HG03457 (cell line): ENCODE measurements around the gene RADIL.

Source experiments
- ATAC-seq: cut with Tn5 transposase; IDR thresholded peaks from one replicate; pipeline ENCODE4 v1.9.1; 2021; ENCODE audit warnings: moderate number of reproducible peaks; ENCODE audit not compliant: unreplicated experiment

Gene RADIL

GRCh38 chr7:4882169-4883032, 1.1 kb downstream of the RADIL start:
- ATAC-seq: no peak

DNA sequence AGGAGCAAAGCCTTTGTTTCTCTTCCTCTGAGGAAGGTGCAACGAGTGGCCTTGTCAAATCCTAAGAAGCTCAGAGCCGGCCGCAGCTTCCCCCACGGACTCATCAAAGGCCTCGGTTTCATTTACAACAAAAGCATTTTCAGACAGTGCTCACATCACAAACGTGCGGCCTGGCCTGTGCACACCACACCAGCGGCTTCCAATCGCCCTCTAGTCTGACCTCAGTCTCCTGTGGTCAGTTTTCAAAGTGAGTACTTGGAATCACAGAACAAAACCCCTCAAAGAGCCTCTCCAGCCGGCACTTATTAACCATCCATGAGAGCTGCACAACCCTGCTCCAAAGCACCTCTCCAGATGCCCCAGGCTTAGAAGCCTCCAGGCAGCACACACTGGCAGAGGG, 3.3 kb downstream of the RADIL start:
- ATAC-seq: no peak

- no peak for ATAC-seq
Measured at GRCh38 chr7:4879396-4880081, 4.0 kb downstream of the RADIL start.

DNA sequence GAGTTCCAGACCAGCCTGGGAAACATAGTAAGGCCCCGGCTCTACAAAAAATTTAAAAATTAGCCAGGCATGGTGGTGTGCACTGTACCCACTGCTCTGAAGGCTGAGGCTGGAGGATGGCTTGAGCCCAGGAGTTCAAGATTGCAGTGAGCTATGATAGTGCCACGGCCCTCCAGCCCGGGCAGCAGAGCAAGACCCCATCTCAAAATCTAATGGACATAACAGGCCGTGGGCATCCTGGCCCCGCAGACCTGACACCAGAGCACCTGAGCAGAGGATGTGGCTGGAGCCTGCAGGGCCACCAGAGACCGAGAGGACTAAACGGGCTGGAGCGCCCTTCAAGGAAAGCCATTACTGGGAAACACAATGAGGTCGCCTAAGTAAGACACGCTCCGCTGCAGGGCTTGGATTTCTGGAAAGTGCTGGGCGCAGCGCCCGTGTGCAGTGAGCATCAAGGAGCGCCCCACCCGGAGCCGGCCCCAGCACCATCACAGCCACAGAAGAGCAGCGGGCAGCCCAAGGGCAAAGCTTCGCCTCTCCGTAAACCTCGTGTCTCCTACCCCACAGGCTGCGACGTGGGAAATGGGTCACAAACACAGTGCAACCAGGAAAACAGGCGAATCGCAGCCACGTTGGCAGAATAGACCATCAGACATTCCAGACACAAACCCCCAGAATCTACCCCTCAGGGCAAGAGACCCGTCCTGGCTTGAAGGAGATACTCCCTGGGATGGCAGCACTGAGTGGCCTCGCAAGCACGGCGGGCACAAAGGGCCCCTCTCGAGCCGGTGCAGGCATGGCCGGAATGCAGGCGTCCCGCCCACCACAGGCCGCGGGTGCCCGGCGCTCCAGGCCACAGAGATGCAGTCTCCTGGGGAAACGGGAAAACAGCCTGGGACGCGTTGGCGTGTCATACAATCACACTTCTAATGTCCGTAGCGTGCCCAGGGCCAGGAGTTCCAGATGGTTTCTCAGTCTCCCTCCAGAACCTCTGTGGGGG, 4.9 kb downstream of the RADIL start:
- ATAC-seq: no peak

GRCh38 chr7:4876586-4876985, 6.9 kb downstream of the RADIL start:
- no peak for ATAC-seq

DNA sequence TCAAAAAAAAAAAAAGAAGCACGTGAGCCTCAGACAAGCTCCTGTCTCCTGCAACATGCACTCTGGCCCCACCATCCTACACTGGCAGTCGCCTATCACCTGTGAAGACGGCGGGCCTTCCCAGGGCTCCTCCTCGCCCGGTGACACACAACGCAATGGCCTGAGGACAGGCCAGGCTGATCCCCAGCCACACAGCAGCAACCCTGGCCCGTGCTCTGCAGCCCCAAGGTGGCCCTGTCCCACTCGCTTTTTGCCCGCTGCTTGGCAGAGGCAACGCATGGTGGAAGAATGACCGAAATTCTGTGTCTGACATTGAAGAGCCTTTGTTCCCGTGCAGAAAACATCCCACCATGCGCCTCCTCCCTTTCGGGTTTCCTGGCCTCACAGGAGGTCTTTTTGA, 8.1 kb downstream of the RADIL start:
- no peak for ATAC-seq

- ATAC-seq: no peak
Measured at GRCh38 chr7:4873071-4873944, 10.2 kb downstream of the RADIL start.

DNA sequence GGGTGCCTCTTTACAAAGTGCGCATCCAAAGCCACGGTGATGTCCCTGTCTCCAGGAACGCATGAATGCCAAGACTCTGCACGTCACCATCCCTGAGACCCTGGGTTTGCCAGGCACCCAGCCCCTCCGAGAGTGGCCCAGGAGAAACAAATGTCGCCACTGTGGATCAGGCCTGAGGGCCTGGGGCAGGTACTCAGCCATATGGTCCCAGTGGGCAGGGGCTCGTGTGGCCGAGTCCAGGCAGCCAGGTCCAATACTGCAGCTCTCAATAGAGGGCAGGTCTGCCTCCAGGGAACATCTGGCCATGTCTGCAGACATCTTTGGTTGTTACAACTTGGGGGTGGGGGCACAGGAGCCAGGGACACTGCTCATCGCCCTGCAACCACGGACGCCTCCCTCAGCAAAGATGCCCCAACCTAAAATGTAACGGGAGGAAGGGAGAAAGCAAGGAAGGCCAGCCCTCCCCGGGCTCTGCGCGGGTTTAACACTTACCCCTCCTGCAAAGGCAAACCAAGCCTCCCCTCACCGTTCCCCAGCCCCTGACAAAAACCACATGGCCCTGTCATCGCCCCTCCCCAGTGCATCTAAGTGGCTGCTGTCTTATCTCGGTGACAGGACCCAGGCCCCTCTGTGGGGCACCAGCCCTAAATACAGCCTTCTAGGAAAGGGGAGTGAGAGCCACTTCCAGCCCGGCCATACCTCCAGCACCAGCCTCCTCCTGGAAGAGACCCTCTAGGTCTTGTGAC, 11.4 kb downstream of the RADIL start:
- no peak for ATAC-seq

GRCh38 chr7:4871056-4871680, 12.3 kb downstream of the RADIL start:
- no peak for ATAC-seq

GRCh38 chr7:4868493-4868892, 15.0 kb downstream of the RADIL start:
- ATAC-seq: no peak

DNA sequence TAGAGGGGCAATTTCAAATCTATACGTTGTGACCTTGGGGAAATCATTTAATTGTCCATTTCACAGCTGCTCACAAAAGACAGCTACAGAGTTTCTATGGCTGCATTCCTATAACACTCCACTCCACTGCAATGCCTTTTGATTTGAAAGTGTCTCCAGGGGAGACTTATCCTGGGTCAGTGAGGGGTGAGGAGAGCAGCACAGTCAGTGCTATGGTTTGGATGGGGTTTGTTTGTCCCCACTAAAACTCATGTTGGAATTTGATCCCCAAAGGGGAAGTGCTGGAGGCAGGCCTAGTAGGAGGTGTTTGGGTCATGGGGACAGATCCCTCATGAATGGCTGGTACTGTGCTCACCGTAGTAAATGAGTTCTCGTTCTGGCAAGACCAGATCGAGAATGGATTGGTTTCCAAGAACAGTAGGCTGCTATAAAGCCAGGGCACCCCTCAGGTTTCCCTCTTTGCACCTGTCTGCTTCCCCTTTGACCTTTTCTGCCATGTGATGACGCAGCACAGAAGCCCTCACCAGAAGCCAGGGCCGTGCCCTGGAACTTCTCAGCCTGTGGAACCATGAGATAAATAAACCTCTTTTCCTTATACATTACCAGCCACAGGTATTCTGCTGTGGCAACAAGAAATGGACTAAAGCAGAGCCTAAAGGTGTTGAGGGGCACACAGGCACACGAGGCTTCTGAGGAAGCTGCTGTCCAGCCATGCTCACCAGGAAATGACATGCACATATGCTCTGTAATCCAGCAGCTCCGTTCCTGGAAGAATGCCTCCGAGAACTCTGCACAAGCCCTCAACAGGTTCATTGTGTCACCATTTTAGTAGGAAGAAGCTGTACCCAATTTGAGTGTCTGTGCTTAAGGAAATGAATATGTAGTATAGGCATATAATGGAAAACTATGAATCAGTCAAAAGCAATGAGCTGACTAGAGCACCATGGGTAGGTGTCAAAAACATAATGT, 16.7 kb downstream of the RADIL start:
- ATAC-seq: no peak

DNA sequence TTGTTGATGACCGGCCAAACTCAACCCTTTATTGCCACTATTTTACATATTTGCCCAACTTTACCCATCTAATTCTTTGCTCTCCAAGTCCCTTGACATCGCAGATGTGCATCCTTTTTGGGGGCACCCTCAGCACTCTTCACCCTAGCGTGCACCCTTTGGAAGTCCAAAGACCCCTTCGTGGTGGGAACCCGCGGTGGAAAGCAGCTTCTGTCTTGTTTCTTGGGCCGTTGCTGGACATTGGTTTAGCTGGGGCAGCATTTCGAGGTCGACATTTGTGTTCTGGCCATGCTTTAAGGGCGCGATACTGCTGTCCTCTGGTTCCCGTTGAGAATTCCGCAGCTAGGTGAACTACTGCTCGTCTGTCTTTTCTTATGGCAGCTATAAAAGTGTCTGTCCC, 21.4 kb downstream of the RADIL start:
- no peak for ATAC-seq

DNA sequence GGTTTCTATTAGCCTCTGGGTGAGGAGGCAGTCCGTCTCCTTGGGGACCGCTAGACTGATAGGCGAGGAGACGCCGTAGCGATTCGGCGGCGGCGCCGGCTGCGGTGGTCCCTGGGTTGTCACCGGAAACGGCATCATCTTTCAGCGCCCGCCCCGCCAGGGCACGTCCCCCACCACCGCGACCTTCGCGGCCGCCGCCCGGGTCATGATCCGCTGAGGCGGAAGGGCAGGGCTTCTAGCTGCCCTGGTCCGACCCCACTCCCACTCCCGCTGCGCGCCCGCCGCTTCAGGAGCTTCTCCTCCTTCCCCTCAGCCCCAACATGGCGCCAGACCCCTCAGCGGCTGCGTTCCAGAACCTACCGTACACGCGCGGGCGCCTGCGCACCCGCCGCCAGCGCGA, 21.8 kb downstream of the RADIL start, which contains the start of gene PAPOLB:
PAPOLB (minus strand) TSS at position 358 of the 400 bp plus-strand sequence; CDS start at position 138, 220 bp downstream.
- ATAC-seq: no peak

GRCh38 chr7:4861227-4861626, 22.3 kb downstream of the RADIL start:
- ATAC-seq: no peak

DNA sequence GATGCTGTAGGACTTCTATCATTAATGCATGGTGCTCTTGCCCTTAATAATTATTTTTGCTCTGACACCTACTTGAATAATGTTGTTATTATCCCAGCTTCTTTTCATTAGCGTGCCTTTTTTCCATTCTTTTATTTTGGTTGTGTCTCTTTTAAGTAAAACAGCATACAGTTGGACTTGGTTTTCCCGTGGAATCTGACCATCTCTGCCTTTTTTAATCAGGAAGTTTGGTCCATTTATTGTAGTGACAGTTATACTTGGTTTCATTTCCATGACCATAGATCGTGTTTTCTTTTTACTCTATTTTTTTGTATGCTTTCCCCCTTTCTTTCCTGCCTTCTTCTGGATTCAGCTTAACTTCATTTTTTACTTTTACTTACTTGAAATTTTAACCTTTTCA, 26.3 kb downstream of the RADIL start:
- ATAC-seq: no peak

DNA sequence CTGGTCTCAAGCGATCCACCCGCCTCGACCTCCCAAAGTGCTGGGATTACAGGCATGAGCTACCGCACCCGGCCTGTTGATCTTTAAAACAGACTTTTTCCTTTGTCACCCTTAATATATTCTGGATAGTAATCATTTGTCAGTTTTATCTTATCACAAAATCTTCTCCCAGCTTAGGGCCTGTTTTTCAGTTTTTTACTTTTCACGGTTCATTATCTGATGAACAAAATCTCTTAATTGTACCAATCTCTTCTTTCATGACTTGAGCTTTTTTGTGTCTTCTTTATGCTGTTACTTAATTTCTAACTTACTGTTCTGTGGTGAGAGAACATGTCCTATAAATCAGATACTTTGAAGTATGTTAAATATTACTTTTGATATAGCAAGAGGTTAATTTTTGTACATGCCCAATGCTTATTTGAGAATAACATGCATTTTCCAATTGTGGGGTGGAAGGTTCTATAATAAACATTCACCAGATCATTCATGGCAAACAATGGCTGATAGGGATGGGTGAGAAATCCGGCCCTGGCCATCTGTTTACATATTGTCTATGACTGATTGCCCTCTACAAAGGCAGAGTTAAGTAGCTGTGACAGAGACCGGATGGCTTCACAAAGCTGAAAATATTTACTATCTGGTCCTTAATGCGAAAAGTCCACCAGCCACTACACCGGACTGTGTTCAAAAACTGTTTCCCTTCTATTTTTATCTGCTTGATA, 27.0 kb downstream of the RADIL start:
- ATAC-seq: no peak

GRCh38 chr7:4854916-4855315, 28.6 kb downstream of the RADIL start:
- ATAC-seq: no peak
